ENCODE results near the gene ST6GALNAC3.

The ST6GALNAC3 gene

DNA sequence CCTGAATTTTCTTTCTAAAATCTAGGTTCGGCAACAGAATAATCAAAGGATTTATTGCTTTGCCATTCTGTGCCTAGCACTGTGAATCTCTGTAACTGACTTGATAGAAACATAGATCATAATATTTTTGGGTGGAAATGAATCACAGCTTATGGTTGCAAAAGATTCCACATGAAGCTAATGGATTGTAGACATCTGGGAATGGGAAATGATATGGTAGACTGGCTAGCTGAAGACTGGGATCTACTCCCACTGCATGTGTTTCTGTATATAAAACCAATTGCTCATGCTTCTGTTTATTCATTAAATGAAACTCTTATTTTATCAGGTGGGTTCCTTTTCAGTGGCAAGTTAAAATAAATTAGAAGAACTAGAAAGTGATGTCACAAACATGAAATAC lies 395.6 kb downstream of the ST6GALNAC3 start:
- Mint-ChIP-seq H3K36me3 (peaks cover 1 to 8% of the 10 kb centered on the region in 2 donors), H3K27me3 (no peaks in the 10 kb centered on the region), H3K9me3 (no peaks in the 10 kb centered on the region), H3K4me3 (no peak overlapping the region), H3K4me1 (peaks cover 2 to 3% of the 10 kb centered on the region in 2 donors), H3K27ac (no peak overlapping the region)
- DNase-seq (no peak), ATAC-seq (replicated peaks) (no peak)

DNA sequence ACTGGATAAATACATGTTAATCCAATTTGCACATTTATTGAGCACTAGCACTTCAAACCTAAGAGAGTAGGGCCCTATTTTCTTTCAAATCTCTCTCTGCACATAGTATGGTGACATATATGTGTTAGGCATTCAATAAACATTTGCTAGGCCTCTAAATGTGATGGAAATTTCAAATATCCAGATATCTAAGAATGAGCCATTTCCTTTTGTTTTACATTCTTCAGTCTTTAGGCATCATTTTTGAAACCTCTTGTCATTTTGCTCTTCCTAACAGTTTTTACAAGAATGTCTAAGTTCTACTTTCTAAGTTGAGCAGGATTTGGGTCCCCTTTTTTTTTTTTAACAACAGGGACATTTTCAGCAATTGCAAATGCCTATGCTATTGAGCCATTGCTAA lies 397.0 kb downstream of the ST6GALNAC3 start:
- Mint-ChIP-seq H3K9me3 (peaks cover 0 to 4% of the 10 kb centered on the region in 2 donors), H3K36me3 (peaks cover 5 to 12% of the 10 kb centered on the region in 2 donors), H3K4me1 (peaks cover 0 to 3% of the 10 kb centered on the region in 2 donors), H3K27me3 (no peaks in the 10 kb centered on the region), H3K4me3 (no peak overlapping the region), H3K27ac (no peak overlapping the region)
- ATAC-seq (replicated peaks), result no peak
- DNase-seq, result no peak

- Mint-ChIP-seq H3K4me1 (peaks cover 0 to 3% of the 10 kb centered on the region in 2 donors), H3K27ac (no peak overlapping the region), H3K9me3 (peaks cover 0 to 4% of the 10 kb centered on the region in 2 donors), H3K36me3 (peaks cover 11 to 12% of the 10 kb centered on the region in 2 donors), H3K27me3 (no peaks in the 10 kb centered on the region), H3K4me3 (no peak overlapping the region)
- ATAC-seq (replicated peaks), result no peak
- no peak for DNase-seq
Observed at GRCh38 chr1:76473591-76473990, 399.0 kb downstream of the ST6GALNAC3 start.

- ATAC-seq (replicated peaks) (no peak), DNase-seq (no peak)
- H3K4me3 Mint-ChIP-seq, result no peak overlapping the region
- H3K4me1 Mint-ChIP-seq, result peaks cover 0 to 3% of the 10 kb centered on the region in 2 donors
- peaks cover 5% of the 10 kb centered on the region in 2 donors for H3K9me3 Mint-ChIP-seq
- H3K36me3 Mint-ChIP-seq, result peaks cover 11 to 18% of the 10 kb centered on the region in 2 donors
- H3K27ac Mint-ChIP-seq, result no peak overlapping the region
- no peaks in the 10 kb centered on the region for H3K27me3 Mint-ChIP-seq
Observed at GRCh38 chr1:76474922-76475321, 400.4 kb downstream of the ST6GALNAC3 start.

DNA sequence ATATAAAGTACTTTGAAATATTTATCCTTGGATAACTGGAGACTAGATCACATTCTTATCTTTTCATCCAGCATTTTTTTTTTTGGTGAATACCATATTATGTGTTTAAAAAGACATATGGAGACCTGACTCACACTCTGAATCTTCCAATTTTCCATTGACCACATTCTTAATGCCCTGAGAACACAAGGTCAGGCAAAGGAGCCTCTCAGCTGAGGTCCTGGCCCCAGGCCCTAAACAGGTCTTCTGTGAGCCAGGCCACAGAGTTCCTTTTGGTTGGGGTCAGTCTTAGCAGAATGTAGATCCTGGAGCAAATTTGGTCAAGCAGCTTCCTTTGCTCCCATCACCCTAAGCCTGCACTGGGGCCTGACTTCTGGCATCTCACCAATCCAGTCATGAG lies 402.6 kb downstream of the ST6GALNAC3 start:
- ATAC-seq (replicated peaks) (no peak), DNase-seq (no peak)
- H3K4me3 Mint-ChIP-seq, result no peak overlapping the region
- peaks cover 10 to 16% of the 10 kb centered on the region in 2 donors for H3K36me3 Mint-ChIP-seq
- H3K9me3 Mint-ChIP-seq, result peaks cover 5% of the 10 kb centered on the region in 2 donors
- peaks cover 13 to 14% of the 10 kb centered on the region in 2 donors for H3K4me1 Mint-ChIP-seq
- H3K27me3 Mint-ChIP-seq, result no peaks in the 10 kb centered on the region
- H3K27ac Mint-ChIP-seq, result no peak overlapping the region

- Mint-ChIP-seq H3K4me1 (peaks cover 13 to 22% of the 10 kb centered on the region in 2 donors), H3K4me3 (no peak overlapping the region), H3K9me3 (peaks cover 5% of the 10 kb centered on the region in 2 donors)
Observed at GRCh38 chr1:76480827-76481226, 406.3 kb downstream of the ST6GALNAC3 start.

GRCh38 chr1:76481672-76482071 lies 407.1 kb downstream of the ST6GALNAC3 start:
- Mint-ChIP-seq H3K27ac (no peak overlapping the region), H3K27me3 (no peaks in the 10 kb centered on the region), H3K4me3 (no peak overlapping the region), H3K36me3 (peaks cover 6 to 7% of the 10 kb centered on the region in 2 donors), H3K9me3 (peaks cover 5% of the 10 kb centered on the region in 2 donors), H3K4me1 (peaks cover 13 to 22% of the 10 kb centered on the region in 2 donors)
- no peak for DNase-seq
- no peak for ATAC-seq (replicated peaks)

More at GRCh38 chr1:76480827-76481226, 406.3 kb downstream of the ST6GALNAC3 start:
- no peak overlapping the region for H3K27ac Mint-ChIP-seq
- no peaks in the 10 kb centered on the region for H3K27me3 Mint-ChIP-seq
- DNase-seq (no peak), ATAC-seq (replicated peaks) (no peak)
- peaks cover 8 to 9% of the 10 kb centered on the region in 2 donors for H3K36me3 Mint-ChIP-seq

- H3K4me1 Mint-ChIP-seq, result peaks cover 13 to 22% of the 10 kb centered on the region in 2 donors
- no peak overlapping the region for H3K27ac Mint-ChIP-seq
- H3K36me3 Mint-ChIP-seq, result peaks cover 7 to 8% of the 10 kb centered on the region in 2 donors
Observed at GRCh38 chr1:76482272-76482671, 407.7 kb downstream of the ST6GALNAC3 start.

DNA sequence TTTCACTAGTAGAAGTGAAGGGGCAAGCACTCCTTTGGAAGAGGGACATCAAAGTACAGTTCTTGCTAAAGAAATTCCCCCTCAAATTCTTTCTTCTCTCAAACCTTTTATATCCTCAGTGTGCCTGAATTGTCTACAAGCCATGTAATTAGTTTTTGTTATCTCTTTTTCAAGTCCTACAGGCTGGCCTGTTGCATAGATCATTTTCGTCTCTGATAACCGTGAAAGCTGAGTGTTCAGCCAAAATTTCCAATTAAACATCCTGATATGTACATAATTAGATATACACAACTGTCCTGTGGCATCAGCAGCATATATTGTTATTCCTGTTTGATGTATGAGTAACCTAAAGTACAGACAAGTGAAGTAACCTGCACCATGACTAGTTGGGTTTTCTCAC lies 417.2 kb downstream of the ST6GALNAC3 start:
- no peaks in the 10 kb centered on the region for H3K27me3 Mint-ChIP-seq
- H3K4me3 Mint-ChIP-seq, result no peak overlapping the region
- H3K4me1 Mint-ChIP-seq, result peaks cover 26 to 44% of the 10 kb centered on the region in 2 donors
- ATAC-seq (replicated peaks), result no peak
- no peak for DNase-seq
- peaks cover 8 to 10% of the 10 kb centered on the region in 2 donors for H3K9me3 Mint-ChIP-seq
- H3K27ac Mint-ChIP-seq, result no peak overlapping the region
- peaks cover 20 to 21% of the 10 kb centered on the region in 2 donors for H3K36me3 Mint-ChIP-seq

More at GRCh38 chr1:76482272-76482671, 407.7 kb downstream of the ST6GALNAC3 start:
- peaks cover 6% of the 10 kb centered on the region in 2 donors for H3K9me3 Mint-ChIP-seq
- H3K27me3 Mint-ChIP-seq, result no peaks in the 10 kb centered on the region
- DNase-seq (no peak), ATAC-seq (replicated peaks) (no peak)
- no peak overlapping the region for H3K4me3 Mint-ChIP-seq

- no peaks in the 10 kb centered on the region for H3K27me3 Mint-ChIP-seq
- DNase-seq, result no peak
- H3K4me3 Mint-ChIP-seq, result no peak overlapping the region
- peaks cover 4 to 6% of the 10 kb centered on the region in 2 donors for H3K9me3 Mint-ChIP-seq
- peaks cover 12 to 19% of the 10 kb centered on the region in 2 donors for H3K36me3 Mint-ChIP-seq
- peak; percentile 53 to 57 for ATAC-seq (replicated peaks)
- peaks cover 25 to 50% of the 10 kb centered on the region in 2 donors for H3K4me1 Mint-ChIP-seq
- H3K27ac Mint-ChIP-seq, result no peak overlapping the region
Observed at GRCh38 chr1:76492752-76493430, 418.3 kb downstream of the ST6GALNAC3 start.

GRCh38 chr1:76494807-76495206 lies 420.3 kb downstream of the ST6GALNAC3 start:
- DNase-seq, result peak; percentile 49
- Mint-ChIP-seq H3K4me3 (peak overlapping the region; percentile 45 to 64), H3K27me3 (no peaks in the 10 kb centered on the region), H3K27ac (peak overlapping the region; percentile 87), H3K9me3 (peaks cover 0 to 2% of the 10 kb centered on the region in 2 donors), H3K36me3 (peaks cover 3 to 5% of the 10 kb centered on the region in 2 donors), H3K4me1 (peaks cover 28 to 50% of the 10 kb centered on the region in 2 donors)
- ATAC-seq (replicated peaks), result peak; percentile 93 to 94

GRCh38 chr1:76496871-76497270 lies 422.3 kb downstream of the ST6GALNAC3 start:
- no peak for ATAC-seq (replicated peaks)
- Mint-ChIP-seq H3K4me3 (no peak overlapping the region), H3K9me3 (peaks cover 0 to 2% of the 10 kb centered on the region in 2 donors), H3K27me3 (no peaks in the 10 kb centered on the region), H3K36me3 (peaks cover 3% of the 10 kb centered on the region in 2 donors), H3K27ac (no peak overlapping the region), H3K4me1 (peaks cover 31 to 58% of the 10 kb centered on the region in 2 donors)
- no peak for DNase-seq

DNA sequence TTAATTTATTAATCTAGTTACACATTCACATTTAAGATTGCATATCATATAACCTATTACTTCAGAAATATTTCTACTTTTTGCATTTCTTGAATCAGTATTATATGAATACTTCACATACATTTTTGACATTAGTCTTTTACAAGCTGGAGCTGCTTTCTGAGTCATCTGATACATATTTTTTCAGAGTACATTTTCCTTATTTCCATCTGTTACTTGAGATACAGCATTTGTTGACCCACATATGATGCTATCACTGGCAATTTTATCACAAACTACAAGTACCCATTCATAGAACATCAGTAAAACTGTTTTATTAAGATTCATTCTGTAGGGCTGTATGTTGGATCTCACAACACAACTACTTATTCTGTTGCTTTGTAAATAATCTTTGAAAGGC lies 425.6 kb downstream of the ST6GALNAC3 start:
- no peak for ATAC-seq (replicated peaks)
- H3K9me3 Mint-ChIP-seq, result no peaks in the 10 kb centered on the region
- peaks cover 13 to 27% of the 10 kb centered on the region in 2 donors for H3K4me1 Mint-ChIP-seq
- no peaks in the 10 kb centered on the region for H3K27me3 Mint-ChIP-seq
- DNase-seq, result no peak
- H3K36me3 Mint-ChIP-seq, result no peaks in the 10 kb centered on the region
- no peak overlapping the region for H3K27ac Mint-ChIP-seq
- H3K4me3 Mint-ChIP-seq, result no peak overlapping the region

GRCh38 chr1:76501136-76501535 lies 426.6 kb downstream of the ST6GALNAC3 start:
- no peak for DNase-seq
- ATAC-seq (replicated peaks), result no peak
- Mint-ChIP-seq H3K27ac (no peak overlapping the region), H3K4me3 (peak overlapping the region; percentile 48), H3K9me3 (no peaks in the 10 kb centered on the region), H3K36me3 (no peaks in the 10 kb centered on the region), H3K4me1 (peaks cover 13 to 22% of the 10 kb centered on the region in 2 donors), H3K27me3 (no peaks in the 10 kb centered on the region)

DNA sequence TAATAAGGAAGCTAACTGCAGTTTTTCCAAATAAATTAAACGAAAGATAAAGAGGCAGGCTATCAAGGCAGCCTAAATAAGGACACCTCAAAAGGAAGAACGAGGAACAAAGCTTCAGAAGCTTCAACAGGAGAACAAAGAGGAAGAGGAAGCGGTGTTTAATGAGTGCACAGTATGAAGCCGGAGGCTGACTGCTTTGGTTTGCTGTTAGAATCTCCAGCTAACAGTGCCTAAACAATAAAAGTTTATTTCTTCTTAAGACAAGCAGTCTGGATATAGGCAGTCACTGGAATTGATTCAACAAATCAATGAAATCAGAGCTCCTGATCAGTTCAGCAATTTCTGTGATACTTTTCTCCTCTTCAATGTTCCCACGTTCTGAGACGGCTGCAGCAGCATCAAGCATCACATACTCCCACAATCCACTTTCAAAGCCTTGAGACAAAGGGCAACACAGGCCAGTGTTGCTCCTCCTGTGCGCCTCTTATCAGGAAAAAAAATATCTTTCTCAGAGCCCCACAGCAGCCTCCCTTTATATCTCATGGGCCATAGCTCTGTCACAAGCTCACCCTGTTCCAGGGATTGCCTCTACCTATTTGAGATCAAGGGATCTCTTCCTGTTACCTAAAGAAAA lies 427.2 kb downstream of the ST6GALNAC3 start:
- H3K9me3 Mint-ChIP-seq, result no peaks in the 10 kb centered on the region
- H3K4me3 Mint-ChIP-seq, result peak overlapping the region; percentile 48
- H3K36me3 Mint-ChIP-seq, result no peaks in the 10 kb centered on the region
- ATAC-seq (replicated peaks), result peak; percentile 70 to 75
- no peak for DNase-seq
- H3K4me1 Mint-ChIP-seq, result peaks cover 11 to 16% of the 10 kb centered on the region in 2 donors
- no peaks in the 10 kb centered on the region for H3K27me3 Mint-ChIP-seq
- H3K27ac Mint-ChIP-seq, result no peak overlapping the region

Measured in stimulated activated naive B cell treated with anti-CD40 and anti-IgM and Interleukin-4, amounts not matched to agents 10 μg/mL and 1 μg/mL and 100 μg/mL, for 72 hours (primary cell).